ENCODE data around the gene NDUFV2. TPM values are rescaled to one million over a fixed set of nuclear protein-coding genes. Genes with fewer than 3 reads are reported as not detected.

NDUFV2 gene
- total and polyA plus RNA-seq, 2 of the 8 experiments (the other 6 are each of a cell fraction or from before 2014, with no cell fraction given): 90.8 to 191 TPM

DNA sequence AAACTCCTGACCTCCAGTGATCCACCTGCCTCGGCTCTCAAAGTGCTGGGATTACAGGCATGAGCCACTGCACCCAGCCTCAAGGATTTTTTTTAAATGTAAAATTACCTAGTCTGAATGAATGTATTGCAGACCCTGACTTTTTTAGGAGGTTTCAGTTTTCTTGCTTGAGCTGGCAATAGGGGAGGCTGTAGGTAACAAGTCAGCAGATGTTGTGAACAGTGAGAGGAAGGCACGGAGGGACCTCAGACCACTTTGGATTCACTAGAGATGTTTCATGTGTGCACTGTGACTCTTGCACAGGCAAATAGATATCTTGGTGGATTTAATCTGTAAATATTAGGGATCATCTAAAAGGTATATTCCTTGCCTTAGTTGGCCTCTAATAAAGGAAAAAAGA, 6.4 kb downstream of the NDUFV2 start:
- Histone ChIP-seq H4K20me1 (replicated peaks in 1 of 2; ENCODE audit: control insufficient read depth in 1 of 2, insufficient read depth in 2 of 2, low read length in 2 of 2) (peaks cover 14 to 21% of the 10 kb centered on the region in 2 experiments), H2BK120ac (replicated peaks; ENCODE audit: low read depth, low read length) (no peak overlapping the region), H4K5ac (ENCODE audit: insufficient read length, low read depth, low read length) (no peak overlapping the region), H2AK5ac (ENCODE audit: low read depth, low read length) (no peak overlapping the region), H3K14ac (ENCODE audit: insufficient read length) (no peak overlapping the region), H3K36me3 (ENCODE audit: control insufficient read depth in 2 of 4, insufficient read depth in 4 of 4, low read length in 3 of 4) (peaks cover 0 to 9% (median 0%) of the 10 kb centered on the region in 4 experiments; a peak in 1 of 8 replicates), H3K27me3 (replicated peaks in 1 of 4; ENCODE audit: control insufficient read depth in 3 of 4, extremely low read depth in 1 of 4, insufficient read depth in 3 of 4, low read length in 3 of 4) (peaks cover 0 to 2% (median 0%) of the 10 kb centered on the region in 4 experiments; a peak in 1 of 7 replicates), H3K27ac (ENCODE audit: low read depth, low read length) (no peak overlapping the region), H3K18ac (ENCODE audit: extremely low read depth, low read length) (no peak overlapping the region), H2BK15ac (ENCODE audit: low read length) (no peak overlapping the region), H2BK5ac (ENCODE audit: low read depth, low read length) (no peak overlapping the region), H2BK20ac (ENCODE audit: low read length) (no peak overlapping the region), H3K4me3 (ENCODE audit: extremely low read depth in 1 of 4, insufficient read depth in 2 of 4, low read depth in 3 of 4, low read length in 4 of 4) (peak overlapping the region in 1 of 4 experiments; percentile 25; a peak in 1 of 8 replicates), H3K4me1 (replicated peaks in 1 of 4; ENCODE audit: control insufficient read depth in 3 of 4, insufficient read depth in 4 of 4, low read length in 3 of 4) (peaks cover 0 to 18% (median 8%) of the 10 kb centered on the region in 4 experiments; a peak in 5 of 7 replicates), H4K8ac (ENCODE audit: extremely low read depth, insufficient read depth, low read length) (no peak overlapping the region), H3K9me3 (ENCODE audit: insufficient read depth in 2 of 2, low read depth in 1 of 2, low read length in 1 of 2) (no peaks in the 10 kb centered on the region), H3K4ac (replicated peaks; ENCODE audit: insufficient read length, low read depth, low read length) (no peak overlapping the region), H2BK12ac (ENCODE audit: low read depth, low read length) (no peak overlapping the region), H3K79me1 (ENCODE audit: low read depth, low read length) (peaks cover 3% of the 10 kb centered on the region; the same call in 1 of the 2 replicates), H3K23me2 (ENCODE audit: low read depth, low read length) (peaks cover 4% of the 10 kb centered on the region; the same call in 1 of the 2 replicates), H3K79me2 (ENCODE audit: control insufficient read depth in 1 of 2, insufficient read depth in 2 of 2, low read length in 2 of 2) (peaks cover 40 to 100% of the 10 kb centered on the region in 2 experiments), H4K91ac (replicated peaks; ENCODE audit: insufficient read length, low read length) (no peak overlapping the region), H3K56ac (replicated peaks; ENCODE audit: insufficient read length, low read depth, low read length) (no peak overlapping the region), H3K23ac (ENCODE audit: insufficient read length) (no peak overlapping the region), H3K4me2 (ENCODE audit: insufficient read depth in 1 of 2, low read depth in 2 of 2, low read length in 2 of 2) (peak overlapping the region; percentile 40 to 81; a peak in 3 of 4 replicates), H3K9ac (replicated peaks in 1 of 4; ENCODE audit: extremely low read depth in 1 of 4, low read depth in 3 of 4, low read length in 3 of 4) (peak overlapping the region in 1 of 4 experiments; percentile 52; a peak in 1 of 7 replicates), H2AFZ (ENCODE audit: low read length) (no peak overlapping the region)
- FAIRE-seq (no peak), DNase-seq (ENCODE audit: low read depth in 1 of 2, low spot score in 2 of 2) (no peak)
- WGBS, 2 experiments (ENCODE audit: extremely low coverage in 1 of 2, insufficient coverage in 1 of 2, insufficient read length in 1 of 2, insufficient replicate concordance in 2 of 2, low coverage in 1 of 2, low lambda C conversion rate in 2 of 2, missing lambda C conversion rate in 1 of 2): 58% methylated on average over 2 of the region's 2 CpGs; no CpG with 5 or more reads in 1 of the 2 experiments
- ChIA-PET CTCF (ENCODE audit: partially characterized antibody) (interaction anchor here (0.5 to 1.9 kb wide), 5 partner anchors 9 to 681 kb away, joined by 3 to 4 read pairs (median 3); no protein-coding TSS in a partner anchor), POLR2A (ENCODE audit: partially characterized antibody) (interaction anchor here (0.9 to 3.4 kb wide), 7 partner anchors 9 to 42 kb away, joined by 3 to 21 read pairs (median 5); partner anchors contain the start of gene ANKRD12)
- no peak for TF ChIP-seq SAP30 (IDR thresholded peaks at IDR 0.05; ENCODE audit: insufficient read depth, insufficient replicate concordance, low read length)
- no peak for TF ChIP-seq BCL11A (IDR thresholded peaks at IDR 0.05; ENCODE audit: low read depth in 2 of 2, low read length in 2 of 2)
- TF ChIP-seq KDM4A (IDR thresholded peaks at IDR 0.05; ENCODE audit: low read depth, low read length, severe bottlenecking): no peak
- TF ChIP-seq CHD2 (IDR thresholded peaks at IDR 0.05; ENCODE audit: low read length): no peak
- no peak for TF ChIP-seq SIX5 (IDR thresholded peaks at IDR 0.05; ENCODE audit: low read depth, low read length)
- no peak for TF ChIP-seq SP1 (IDR thresholded peaks at IDR 0.05; ENCODE audit: low read depth, low read length)
